SK-N-MC (cell line): ENCODE data around the gene SRCAP.

Experiments
- DNase-seq: peaks from one replicate; pipeline ENCODE4 v3.0.0-alpha.2; 2011; ENCODE audit warnings: low read depth, low spot score
- H3K27ac ChIP-seq: fragments of 200-600 bp; sonication (generic); 2 replicates; pipeline ENCODE4 v1.5.1; 2016; ENCODE audit warnings: mixed run types
- H3K36me3 ChIP-seq: fragments of 200-600 bp; sonication (generic); 2 replicates; pipeline ENCODE4 v1.6.1; 2017; ENCODE audit warnings: antibody characterized with exemption, low read length, mixed read lengths; ENCODE audit not compliant: insufficient read depth
- H3K4me3 ChIP-seq: fragments of 200-600 bp; sonication (generic); 2 replicates; pipeline ENCODE4 v1.5.1; 2016
- H3K9ac ChIP-seq: fragments of 200-600 bp; sonication (generic); 2 replicates; pipeline ENCODE4 v1.8.0; 2017; ENCODE audit warnings: mixed run types, mixed read lengths; ENCODE audit not compliant: insufficient read length
- H3K9me3 ChIP-seq: fragments of 200-600 bp; sonication (generic); 2 replicates; pipeline ENCODE4 v1.6.1; 2017; ENCODE audit warnings: low read depth, mild to moderate bottlenecking, antibody characterized with exemption, low read length, moderate library complexity, mixed read lengths
- EZH2 ChIP-seq: fragments of 200-600 bp; sonication (generic); IDR thresholded peaks from one replicate; pipeline ENCODE4 v1.6.1; 2017; ENCODE audit warnings: antibody characterized with exemption
- FOXP2 ChIP-seq: optimal IDR thresholded peaks from 2 replicates; pipeline ENCODE3; 2011; ENCODE audit warnings: mild to moderate bottlenecking, moderate library complexity; ENCODE audit not compliant: insufficient read depth; ENCODE audit errors: extremely low read length, control extremely low read depth
- POLR2AphosphoS5 ChIP-seq: IDR thresholded peaks from 2 replicates; pipeline ENCODE4 v1.6.1; 2012; ENCODE audit warnings: mild to moderate bottlenecking, low read depth, low read length, borderline replicate concordance

SRCAP gene

DNA sequence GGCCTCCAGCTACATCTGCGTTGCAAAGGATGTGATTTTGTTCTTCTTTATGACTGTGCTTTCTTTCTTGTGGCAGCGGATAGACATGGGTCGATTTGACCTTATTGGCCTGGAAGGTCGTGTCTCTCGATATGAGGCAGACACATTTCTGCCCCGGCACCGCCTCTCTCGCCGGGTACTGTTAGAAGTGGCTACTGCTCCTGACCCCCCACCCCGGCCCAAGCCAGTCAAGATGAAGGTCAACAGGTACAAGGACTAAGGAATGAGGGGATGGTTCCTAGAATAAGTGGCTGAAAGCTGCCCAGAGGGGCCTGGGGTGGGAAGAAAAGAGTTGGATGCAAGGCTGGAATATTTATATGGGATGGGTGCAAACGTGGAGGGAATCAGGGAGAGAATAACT lies 21.1 kb downstream of the SRCAP start:
- Histone ChIP-seq H3K27ac (no peak overlapping the region), H3K9me3 (no peaks in the 10 kb centered on the region), H3K4me3 (no peak overlapping the region), H3K36me3 (peaks cover 92% of the 10 kb centered on the region), H3K9ac (no peak overlapping the region)
- TF ChIP-seq EZH2 (no peak), POLR2AphosphoS5 (no peak), FOXP2 (no peak)
- DNase-seq = no peak

DNA sequence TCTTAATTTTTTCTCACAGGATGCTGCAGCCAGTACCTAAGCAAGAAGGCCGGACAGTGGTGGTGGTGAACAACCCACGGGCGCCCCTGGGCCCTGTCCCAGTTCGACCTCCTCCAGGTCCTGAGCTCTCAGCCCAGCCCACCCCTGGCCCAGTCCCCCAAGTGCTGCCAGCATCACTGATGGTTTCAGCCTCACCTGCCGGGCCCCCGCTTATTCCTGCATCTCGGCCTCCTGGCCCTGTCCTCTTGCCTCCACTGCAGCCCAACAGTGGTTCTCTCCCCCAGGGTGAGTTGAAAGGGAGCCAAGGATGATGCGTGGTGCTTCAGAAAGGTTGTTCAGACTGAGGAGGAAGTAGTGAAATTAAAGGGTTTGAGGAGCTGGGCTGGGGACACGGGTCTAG lies 21.7 kb downstream of the SRCAP start:
- Histone ChIP-seq H3K36me3 (peaks cover 93% of the 10 kb centered on the region), H3K9me3 (no peaks in the 10 kb centered on the region), H3K4me3 (no peak overlapping the region), H3K27ac (no peak overlapping the region), H3K9ac (no peak overlapping the region)
- no peak for DNase-seq
- TF ChIP-seq FOXP2 = no peak
- no peak for TF ChIP-seq POLR2AphosphoS5
- no peak for TF ChIP-seq EZH2

DNA sequence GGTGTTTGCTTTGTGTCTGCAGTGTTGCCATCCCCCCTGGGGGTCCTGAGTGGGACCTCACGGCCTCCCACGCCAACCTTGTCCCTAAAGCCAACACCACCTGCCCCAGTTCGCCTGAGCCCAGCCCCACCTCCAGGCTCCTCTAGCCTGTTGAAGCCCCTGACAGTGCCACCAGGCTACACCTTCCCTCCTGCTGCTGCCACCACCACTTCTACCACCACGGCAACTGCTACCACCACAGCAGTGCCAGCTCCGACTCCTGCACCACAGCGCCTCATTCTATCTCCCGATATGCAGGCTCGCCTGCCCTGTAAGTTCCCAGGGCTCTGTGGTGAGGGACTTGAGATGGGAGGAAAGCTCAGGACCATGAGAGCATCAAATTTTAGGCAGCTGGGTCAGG lies 22.2 kb downstream of the SRCAP start:
- H3K27ac ChIP-seq = no peak overlapping the region
- no peak overlapping the region for H3K4me3 ChIP-seq
- no peaks in the 10 kb centered on the region for H3K9me3 ChIP-seq
- TF ChIP-seq POLR2AphosphoS5 (no peak), FOXP2 (no peak), EZH2 (no peak)
- DNase-seq = no peak
- H3K36me3 ChIP-seq = peaks cover 93% of the 10 kb centered on the region
- no peak overlapping the region for H3K9ac ChIP-seq

DNA sequence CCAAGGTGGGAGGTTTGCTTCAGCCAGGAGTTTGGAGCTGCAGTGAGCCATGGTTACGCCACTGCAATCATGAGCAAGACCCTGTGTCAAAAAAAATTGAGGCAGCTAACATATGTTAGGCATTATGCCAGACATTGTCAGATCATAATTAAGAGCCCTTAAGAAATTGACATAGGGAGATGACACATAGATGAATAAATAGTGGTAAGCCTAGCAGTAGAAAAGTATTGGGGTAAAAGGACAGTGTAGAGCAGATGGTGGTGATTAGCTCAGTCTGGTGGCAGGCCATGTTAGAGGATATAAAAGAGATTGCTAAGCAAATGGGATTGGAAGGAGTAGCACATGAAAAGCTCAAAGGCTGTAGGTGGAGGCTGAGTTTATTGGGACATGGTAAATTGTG lies 22.6 kb downstream of the SRCAP start:
- DNase-seq = no peak
- no peak for TF ChIP-seq POLR2AphosphoS5
- TF ChIP-seq EZH2 = no peak
- TF ChIP-seq FOXP2 = no peak
- no peak overlapping the region for H3K4me3 ChIP-seq
- peaks cover 90% of the 10 kb centered on the region for H3K36me3 ChIP-seq
- H3K27ac ChIP-seq = no peak overlapping the region
- no peak overlapping the region for H3K9ac ChIP-seq
- H3K9me3 ChIP-seq = no peaks in the 10 kb centered on the region

DNA sequence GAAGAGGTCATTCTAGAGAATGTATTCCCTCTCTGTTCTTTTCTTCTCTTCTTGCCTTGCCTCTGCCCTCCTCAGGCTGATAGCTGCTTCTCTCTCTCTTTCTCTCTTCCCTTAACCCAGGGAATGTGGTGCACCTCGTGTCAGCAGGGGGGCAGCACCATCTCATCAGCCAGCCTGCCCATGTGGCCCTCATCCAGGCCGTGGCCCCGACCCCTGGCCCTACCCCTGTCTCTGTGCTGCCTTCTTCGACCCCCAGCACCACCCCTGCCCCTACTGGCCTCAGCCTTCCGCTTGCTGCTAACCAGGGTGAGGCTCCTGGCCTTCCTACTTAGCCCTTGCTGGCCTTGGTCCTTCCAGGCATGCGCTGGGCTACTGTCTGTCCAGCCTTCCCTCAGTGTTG lies 23.5 kb downstream of the SRCAP start:
- Histone ChIP-seq H3K36me3 (peaks cover 82% of the 10 kb centered on the region), H3K9ac (no peak overlapping the region), H3K4me3 (no peak overlapping the region), H3K27ac (no peak overlapping the region), H3K9me3 (no peaks in the 10 kb centered on the region)
- TF ChIP-seq FOXP2 (no peak), EZH2 (no peak), POLR2AphosphoS5 (no peak)
- DNase-seq = no peak

DNA sequence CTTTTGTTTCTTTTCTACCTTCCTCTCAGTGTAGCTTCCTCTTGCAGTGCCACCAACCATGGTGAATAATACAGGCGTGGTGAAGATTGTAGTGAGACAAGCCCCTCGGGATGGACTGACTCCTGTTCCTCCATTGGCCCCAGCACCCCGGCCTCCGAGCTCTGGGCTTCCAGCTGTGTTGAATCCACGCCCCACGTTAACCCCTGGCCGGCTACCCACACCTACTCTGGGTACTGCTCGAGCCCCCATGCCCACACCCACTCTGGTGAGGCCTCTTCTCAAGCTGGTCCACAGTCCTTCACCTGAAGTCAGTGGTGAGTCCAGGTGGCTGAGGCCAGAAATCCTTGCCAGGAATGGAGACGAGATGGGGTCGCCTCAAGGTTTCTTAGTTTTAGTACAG lies 23.9 kb downstream of the SRCAP start:
- no peak overlapping the region for H3K4me3 ChIP-seq
- H3K9me3 ChIP-seq = no peaks in the 10 kb centered on the region
- no peak overlapping the region for H3K27ac ChIP-seq
- H3K36me3 ChIP-seq = peaks cover 80% of the 10 kb centered on the region
- no peak for DNase-seq
- TF ChIP-seq FOXP2 (no peak), EZH2 (no peak), POLR2AphosphoS5 (no peak)
- H3K9ac ChIP-seq = no peak overlapping the region

DNA sequence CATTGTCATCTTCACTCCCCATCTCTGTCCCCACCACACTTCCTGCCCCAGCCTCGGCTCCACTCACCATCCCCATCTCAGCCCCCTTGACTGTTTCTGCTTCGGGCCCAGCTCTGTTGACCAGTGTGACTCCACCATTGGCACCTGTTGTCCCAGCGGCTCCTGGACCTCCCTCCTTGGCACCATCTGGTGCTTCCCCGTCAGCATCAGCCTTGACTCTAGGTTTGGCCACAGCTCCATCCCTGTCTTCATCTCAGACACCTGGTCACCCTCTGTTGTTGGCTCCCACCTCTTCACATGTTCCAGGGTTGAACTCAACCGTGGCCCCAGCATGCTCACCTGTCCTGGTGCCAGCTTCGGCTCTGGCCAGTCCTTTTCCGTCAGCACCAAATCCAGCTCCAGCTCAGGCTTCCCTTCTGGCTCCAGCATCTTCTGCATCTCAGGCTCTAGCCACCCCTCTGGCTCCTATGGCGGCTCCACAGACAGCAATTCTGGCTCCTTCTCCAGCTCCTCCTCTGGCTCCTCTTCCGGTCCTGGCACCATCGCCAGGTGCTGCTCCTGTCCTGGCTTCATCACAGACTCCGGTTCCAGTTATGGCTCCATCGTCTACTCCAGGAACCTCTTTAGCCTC lies 24.9 kb downstream of the SRCAP start:
- peaks cover 83% of the 10 kb centered on the region for H3K36me3 ChIP-seq
- no peak overlapping the region for H3K27ac ChIP-seq
- DNase-seq = no peak
- H3K9me3 ChIP-seq = no peaks in the 10 kb centered on the region
- TF ChIP-seq FOXP2 (no peak), EZH2 (no peak)
- H3K4me3 ChIP-seq = no peak overlapping the region
- H3K9ac ChIP-seq = no peak overlapping the region

DNA sequence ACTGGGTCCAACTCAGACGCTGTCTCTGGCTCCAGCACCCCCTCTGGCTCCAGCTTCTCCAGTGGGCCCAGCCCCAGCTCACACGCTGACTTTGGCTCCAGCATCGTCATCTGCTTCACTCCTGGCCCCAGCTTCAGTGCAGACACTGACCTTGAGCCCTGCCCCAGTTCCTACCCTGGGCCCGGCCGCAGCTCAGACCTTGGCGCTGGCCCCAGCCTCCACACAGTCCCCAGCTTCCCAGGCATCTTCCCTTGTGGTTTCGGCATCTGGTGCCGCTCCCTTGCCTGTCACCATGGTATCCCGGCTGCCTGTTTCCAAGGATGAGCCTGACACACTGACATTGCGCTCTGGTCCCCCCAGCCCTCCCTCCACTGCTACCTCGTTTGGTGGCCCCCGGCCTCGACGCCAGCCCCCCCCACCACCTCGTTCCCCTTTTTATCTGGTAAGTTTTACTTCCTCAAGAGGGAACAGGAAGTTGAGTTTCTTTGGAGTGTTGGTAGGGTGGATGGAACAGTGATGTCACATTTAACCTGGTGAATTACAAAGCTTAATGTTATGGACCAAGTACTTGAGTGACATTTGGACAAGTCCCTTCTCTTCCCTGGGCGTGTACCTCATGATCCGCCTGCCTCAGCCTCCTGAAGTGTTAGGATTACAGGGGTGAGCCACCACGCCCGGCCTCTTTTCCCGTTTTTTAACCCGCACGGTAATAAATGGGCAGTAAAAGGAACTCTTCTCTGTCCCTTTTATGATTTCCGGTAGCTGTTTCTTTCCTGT lies 25.9 kb downstream of the SRCAP start:
- Histone ChIP-seq H3K36me3 (peaks cover 87% of the 10 kb centered on the region), H3K9me3 (no peaks in the 10 kb centered on the region), H3K4me3 (no peak overlapping the region), H3K9ac (no peak overlapping the region), H3K27ac (no peak overlapping the region)
- TF ChIP-seq FOXP2 = no peak
- no peak for TF ChIP-seq POLR2AphosphoS5
- TF ChIP-seq EZH2 = no peak
- no peak for DNase-seq
